Tibial nerve (tissue), 4 donors: ENCODE data around the gene SLX4. TPM values are rescaled to one million over a fixed set of nuclear protein-coding genes. Genes with fewer than 3 reads are reported as not detected.
A peak's percentile ranks its signal among the peaks of the same experiment; 100 is the strongest.

ENCODE experiments used
- DNase-seq, 2 donors: peaks; one replicate each; pipeline ENCODE4 v3.0.0-alpha.2; 2019; ENCODE audit warnings: low spot score in 2 of 2
- H3K27ac ChIP-seq, 4 donors: fragments of 200-600 bp; sonication (generic) in 3 of 4; one replicate each; pipeline ENCODE4 v1.5.1; 2017 to 2019; ENCODE audit warnings: mild to moderate bottlenecking in 1 of 4
- H3K27me3 ChIP-seq, 2 donors: fragments of 200-600 bp; sonication (generic) in 1 of 2; one replicate each; pipeline versions ENCODE4 v1.5.1 to v1.6.0; 2017 to 2019
- H3K36me3 ChIP-seq, 3 donors: fragments of 200-600 bp; sonication (generic); one replicate each; pipeline ENCODE4 v1.5.1; 2018 to 2019
- H3K4me1 ChIP-seq, 4 donors: fragments of 200-600 bp; sonication (generic) in 3 of 4; one replicate each; pipeline ENCODE4 v1.5.1; 2017 to 2019
- H3K4me3 ChIP-seq, 4 donors: fragments of 200-600 bp; sonication (generic) in 3 of 4; one replicate each; pipeline ENCODE4 v1.5.1; 2017 to 2019; ENCODE audit warnings: mild to moderate bottlenecking in 1 of 4, moderate library complexity in 1 of 4
- H3K9me3 ChIP-seq, 4 donors: fragments of 200-600 bp; sonication (generic) in 3 of 4; one replicate each; pipeline ENCODE4 v1.5.1; 2017 to 2019
- EP300 ChIP-seq, 2 donors: sonication (generic); formaldehyde crosslinking; IDR thresholded peaks; one replicate each; pipeline ENCODE4 v1.6.1; 2017; ENCODE audit warnings: antibody characterized with exemption in 2 of 2, mild to moderate bottlenecking in 1 of 2
- POLR2A ChIP-seq, 2 donors: fragments of 450-650 bp; IDR thresholded peaks; one replicate each; pipeline ENCODE4 v1.6.1; 2017; ENCODE audit warnings: antibody characterized with exemption in 2 of 2, mild to moderate bottlenecking in 2 of 2, moderate library complexity in 2 of 2
- WGBS, 2 donors: methylation state at CpG; one replicate each; pipeline ENCODE4 v1.1.5; 2018; 5-methylcytosine and 5-hydroxymethylcytosine counted together
- total RNA-seq, 4 donors: library from RNA; depleted of rRNA; stranded (reverse); fragments of >200 nt; gene quantifications; one replicate each; pipeline ENCODE4 v1.1.0, GENCODE V29; 2016
- TF ChIP-seq, protein P1 (sequence below), 5 experiments: fragments of 200-600 bp in 3 of 5; fragments of 450-650 bp in 2 of 5; sonication (generic) in 3 of 5; IDR thresholded peaks; one replicate each; pipeline ENCODE4 v1.5.1; 2016 to 2019; ENCODE audit warnings: antibody characterized with exemption in 5 of 5, mild to moderate bottlenecking in 3 of 5, moderate library complexity in 2 of 5

The SLX4 gene
- total RNA-seq, 4 donors from 2014 or later, result 4.8 to 8.1 (median 5.6) TPM

DNA sequence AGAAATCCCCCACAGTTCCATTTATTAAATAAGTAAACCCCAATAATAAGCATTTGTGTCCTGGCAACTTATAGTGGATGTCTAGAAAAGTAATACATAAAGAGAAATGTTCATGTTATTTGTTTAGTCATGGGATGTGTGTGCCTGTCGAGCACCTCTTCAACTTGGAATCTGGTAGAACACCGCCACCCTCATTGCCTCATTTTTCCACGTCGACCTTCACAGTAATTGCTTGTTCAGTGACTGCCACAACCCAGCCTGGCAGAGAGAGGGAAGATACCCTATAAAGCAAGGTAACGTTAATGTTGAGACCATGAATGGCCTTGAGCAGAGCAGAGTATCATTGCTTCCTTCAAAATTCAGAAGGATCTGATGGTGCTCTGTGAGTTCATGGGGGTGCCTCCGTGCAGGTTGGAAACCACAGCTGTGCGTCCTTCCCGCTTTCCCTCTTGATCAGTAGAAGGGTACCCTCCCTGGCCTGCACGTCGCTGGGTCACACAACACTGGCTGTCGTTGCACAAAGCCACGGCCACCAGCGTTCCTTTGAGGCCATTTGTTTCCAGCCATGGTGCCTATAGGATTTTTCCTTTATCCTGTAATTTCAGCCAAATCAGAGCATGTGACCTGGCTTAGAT is 39.3 kb upstream of the SLX4 start:
- DNase-seq, result no peak
- no peak for TF ChIP-seq EP300 (IDR thresholded peaks at IDR 0.05)
- TF ChIP-seq, protein P1, sequence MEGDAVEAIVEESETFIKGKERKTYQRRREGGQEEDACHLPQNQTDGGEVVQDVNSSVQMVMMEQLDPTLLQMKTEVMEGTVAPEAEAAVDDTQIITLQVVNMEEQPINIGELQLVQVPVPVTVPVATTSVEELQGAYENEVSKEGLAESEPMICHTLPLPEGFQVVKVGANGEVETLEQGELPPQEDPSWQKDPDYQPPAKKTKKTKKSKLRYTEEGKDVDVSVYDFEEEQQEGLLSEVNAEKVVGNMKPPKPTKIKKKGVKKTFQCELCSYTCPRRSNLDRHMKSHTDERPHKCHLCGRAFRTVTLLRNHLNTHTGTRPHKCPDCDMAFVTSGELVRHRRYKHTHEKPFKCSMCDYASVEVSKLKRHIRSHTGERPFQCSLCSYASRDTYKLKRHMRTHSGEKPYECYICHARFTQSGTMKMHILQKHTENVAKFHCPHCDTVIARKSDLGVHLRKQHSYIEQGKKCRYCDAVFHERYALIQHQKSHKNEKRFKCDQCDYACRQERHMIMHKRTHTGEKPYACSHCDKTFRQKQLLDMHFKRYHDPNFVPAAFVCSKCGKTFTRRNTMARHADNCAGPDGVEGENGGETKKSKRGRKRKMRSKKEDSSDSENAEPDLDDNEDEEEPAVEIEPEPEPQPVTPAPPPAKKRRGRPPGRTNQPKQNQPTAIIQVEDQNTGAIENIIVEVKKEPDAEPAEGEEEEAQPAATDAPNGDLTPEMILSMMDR (IDR thresholded peaks at IDR 0.05), result no peak
- no peak for TF ChIP-seq POLR2A (IDR thresholded peaks at IDR 0.05)
- WGBS, 2 donors, result 83 to 90% methylated on average over 13 of the region's 13 CpGs

DNA sequence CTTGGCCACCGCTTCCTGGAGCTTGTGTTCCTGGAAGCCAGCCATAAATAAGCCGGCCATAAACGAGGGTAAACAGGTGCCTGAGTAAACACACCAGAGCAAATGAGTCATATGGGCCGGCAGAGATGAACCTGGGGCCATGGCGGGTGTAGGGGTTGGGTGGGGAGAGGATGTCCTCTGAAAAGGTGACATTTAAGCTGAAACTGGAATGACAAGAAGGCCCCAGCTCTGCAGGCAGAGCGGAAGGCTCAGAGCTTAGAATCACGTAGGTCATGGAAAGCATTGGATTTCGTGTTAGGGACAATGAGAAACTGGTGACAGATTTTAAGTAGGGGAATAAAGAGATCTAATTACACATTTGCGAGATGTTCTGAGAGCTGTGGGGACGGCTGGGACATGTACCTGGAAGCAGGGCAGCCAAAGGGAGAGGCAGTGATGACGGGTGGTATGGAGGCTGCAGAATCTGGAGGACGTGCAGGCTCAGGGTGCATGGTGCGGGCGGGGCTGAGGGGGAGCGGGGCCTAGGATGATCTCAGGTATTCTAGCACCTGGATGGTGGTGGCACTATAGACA is 35.0 kb upstream of the SLX4 start:
- no peak overlapping the region for H3K27ac ChIP-seq
- WGBS, 2 donors, result 78 to 79% methylated on average over 15 of the region's 15 CpGs
- no peaks in the 10 kb centered on the region for H3K9me3 ChIP-seq
- no peaks in the 10 kb centered on the region for H3K4me1 ChIP-seq
- TF ChIP-seq POLR2A (IDR thresholded peaks at IDR 0.05), result no peak
- no peak for DNase-seq
- H3K36me3 ChIP-seq, result peaks cover 0 to 31% (median under 1%) of the 10 kb centered on the region in 3 donors
- H3K4me3 ChIP-seq, result no peak overlapping the region
- H3K27me3 ChIP-seq, result no peaks in the 10 kb centered on the region

More for the DNA sequence above, 39.3 kb upstream of the SLX4 start:
- Histone ChIP-seq H3K4me1 (peaks cover 0 to 4% (median 0%) of the 10 kb centered on the region in 4 donors), H3K36me3 (peaks cover 0 to 39% (median 0%) of the 10 kb centered on the region in 3 donors), H3K27ac (no peak overlapping the region), H3K9me3 (no peaks in the 10 kb centered on the region), H3K4me3 (no peak overlapping the region), H3K27me3 (no peaks in the 10 kb centered on the region)

DNA sequence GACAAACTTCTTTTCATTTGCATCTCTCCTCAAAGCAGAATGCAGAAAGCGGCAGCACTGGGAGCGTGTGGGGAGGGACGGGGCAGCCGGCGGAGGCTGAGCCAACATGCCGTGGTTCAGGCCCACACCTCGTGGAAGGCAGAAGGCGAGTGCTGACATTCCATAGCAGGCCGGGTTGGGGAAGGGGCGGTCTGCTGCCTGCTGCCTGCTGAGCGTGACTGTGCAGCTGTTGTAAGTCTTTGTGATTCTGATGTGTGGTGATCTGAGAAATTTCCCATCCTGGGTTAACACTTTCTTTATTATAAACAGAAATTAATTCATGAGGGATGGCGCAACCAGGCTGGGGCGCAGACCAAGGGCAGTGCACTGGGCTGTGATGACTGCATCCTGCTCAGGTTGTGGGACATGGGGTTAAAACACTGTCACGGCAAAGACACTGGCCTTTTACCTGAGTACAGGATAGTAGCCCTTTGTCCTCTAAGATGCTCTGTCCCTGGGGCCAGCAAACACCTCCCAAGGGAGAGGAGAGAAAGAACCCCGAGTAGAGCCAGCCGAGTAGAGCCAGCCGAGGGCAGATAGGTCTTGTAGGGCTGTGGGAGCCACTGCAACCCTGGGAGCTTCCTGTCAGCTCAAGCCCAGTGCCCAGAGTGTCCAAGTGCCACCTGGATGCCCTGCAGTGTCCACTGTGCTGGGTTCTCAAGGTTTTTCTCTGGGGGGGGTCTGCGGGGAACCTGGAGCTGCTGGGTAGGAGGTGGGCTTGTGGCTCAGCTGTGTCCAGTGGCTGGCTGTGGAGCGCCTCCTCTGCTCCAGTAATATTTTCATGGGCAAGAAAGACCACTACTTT is 34.3 kb upstream of the SLX4 start:
- H3K36me3 ChIP-seq, result peaks cover 0 to 31% (median 7%) of the 10 kb centered on the region in 3 donors
- peak overlapping the region in 1 of 4 donors; percentile 67 for H3K27ac ChIP-seq
- DNase-seq, result no peak
- H3K4me3 ChIP-seq, result no peak overlapping the region
- WGBS, 2 donors, result 39 to 49% methylated on average over 18 of the region's 19 CpGs
- H3K27me3 ChIP-seq, result no peaks in the 10 kb centered on the region
- no peaks in the 10 kb centered on the region for H3K4me1 ChIP-seq
- TF ChIP-seq EP300 (IDR thresholded peaks at IDR 0.05) (no peak), POLR2A (IDR thresholded peaks at IDR 0.05) (no peak)
- TF ChIP-seq, protein P1 (IDR thresholded peaks at IDR 0.05), result no peak
- H3K9me3 ChIP-seq, result no peaks in the 10 kb centered on the region

DNA sequence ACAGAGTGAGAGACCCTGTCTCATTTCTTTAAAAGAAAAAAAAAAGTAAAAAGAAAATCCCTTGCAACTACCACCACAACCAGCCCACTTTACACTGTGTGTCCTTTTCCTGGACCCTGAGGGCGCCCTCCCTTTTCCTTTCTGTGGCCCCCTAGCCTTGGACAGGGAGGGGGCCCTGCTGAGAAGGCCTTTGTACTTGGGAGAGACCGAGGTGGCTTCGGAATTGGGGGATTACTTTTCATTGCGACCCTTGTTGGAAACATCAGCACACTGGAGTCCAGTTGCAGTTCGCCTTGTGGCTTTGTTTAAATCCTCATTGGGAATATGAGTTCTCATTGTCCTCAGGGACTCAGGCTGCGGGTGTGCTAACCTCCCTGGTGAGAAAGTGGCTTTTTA is 33.7 kb upstream of the SLX4 start:
- 37 to 45% methylated on average over 6 of the region's 6 CpGs for WGBS, 2 donors
- Histone ChIP-seq H3K4me1 (no peaks in the 10 kb centered on the region), H3K36me3 (peaks cover 0 to 35% (median 8%) of the 10 kb centered on the region in 3 donors), H3K27me3 (no peaks in the 10 kb centered on the region), H3K4me3 (no peak overlapping the region), H3K27ac (peak overlapping the region in 1 of 4 donors; percentile 67), H3K9me3 (no peaks in the 10 kb centered on the region)
- TF ChIP-seq POLR2A (IDR thresholded peaks at IDR 0.05), result no peak
- no peak for TF ChIP-seq EP300 (IDR thresholded peaks at IDR 0.05)
- TF ChIP-seq, protein P1 (IDR thresholded peaks at IDR 0.05), result no peak
- DNase-seq, result no peak

DNA sequence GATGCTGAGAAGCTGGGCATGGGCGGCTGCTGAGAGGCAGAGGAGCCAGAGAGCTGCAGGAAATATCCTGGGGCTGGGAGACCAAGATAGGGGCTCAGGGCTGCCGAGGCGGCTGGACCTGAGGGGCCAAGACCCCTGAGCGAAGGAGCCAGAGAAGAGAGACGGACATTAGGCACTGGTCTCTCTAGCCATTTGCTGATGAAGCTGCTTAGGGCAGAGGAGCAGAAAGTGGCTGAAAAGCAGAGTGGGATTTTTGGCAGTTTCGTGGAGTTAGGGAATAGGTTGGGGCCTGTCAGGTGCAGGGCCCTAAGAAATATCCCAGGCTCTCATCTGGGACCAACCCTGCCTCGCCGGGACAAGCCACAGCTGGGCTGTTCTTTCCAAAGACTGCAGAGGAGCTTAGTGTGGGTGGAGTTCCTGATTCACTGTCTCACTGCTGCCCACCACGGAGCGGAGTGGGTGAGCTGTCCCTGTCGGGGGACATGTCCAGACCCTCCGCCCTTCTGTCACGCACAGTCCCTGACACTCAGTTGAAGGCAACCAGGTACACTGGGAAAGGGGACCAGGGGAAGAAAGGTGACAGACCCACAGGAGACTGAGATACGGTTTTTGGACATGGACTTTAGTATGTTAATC is 31.8 kb upstream of the SLX4 start:
- H3K27ac ChIP-seq, result no peak overlapping the region
- WGBS, 2 donors, result 89 to 92% methylated on average over 14 of the region's 14 CpGs

More for the DNA sequence above, 31.8 kb upstream of the SLX4 start:
- no peak for DNase-seq
- H3K27me3 ChIP-seq, result no peaks in the 10 kb centered on the region
- TF ChIP-seq, protein P1 (IDR thresholded peaks at IDR 0.05), result no peak
- TF ChIP-seq EP300 (IDR thresholded peaks at IDR 0.05) (no peak), POLR2A (IDR thresholded peaks at IDR 0.05) (no peak)
- H3K36me3 ChIP-seq, result peaks cover 0 to 35% (median 8%) of the 10 kb centered on the region in 3 donors
- H3K4me1 ChIP-seq, result no peaks in the 10 kb centered on the region
- no peaks in the 10 kb centered on the region for H3K9me3 ChIP-seq
- H3K4me3 ChIP-seq, result no peak overlapping the region
